ENCODE data around the gene ZBTB18.
A peak's percentile ranks its signal among the peaks of the same experiment; 100 is the strongest.

Gene ZBTB18

DNA sequence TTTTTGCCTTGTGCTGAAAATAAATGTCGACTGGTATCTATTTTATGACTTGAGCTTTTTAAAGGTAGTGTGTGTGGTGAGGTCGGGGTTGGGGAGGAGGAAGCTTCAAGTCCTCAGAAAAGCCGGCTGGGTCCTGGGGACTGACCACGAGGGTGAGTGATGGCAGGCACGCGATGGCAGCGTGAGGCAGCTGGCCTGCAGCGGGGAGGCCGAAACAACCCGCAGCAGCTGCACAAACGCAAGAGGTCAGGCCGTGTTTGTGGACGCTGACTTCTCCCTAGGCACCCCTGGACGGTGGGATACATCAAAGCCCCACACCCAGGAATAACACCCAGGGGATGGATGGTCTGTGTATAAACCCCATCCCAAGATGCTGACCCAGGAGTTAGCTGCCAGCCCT, 51.4 kb downstream of the ZBTB18 start:
- Histone ChIP-seq H3K27me3 (replicated peaks; ENCODE audit: control insufficient read depth, insufficient read depth, low read length) (peaks cover 29% of the 10 kb centered on the region), H3K4me1 (ENCODE audit: control insufficient read depth, insufficient read depth, low read length) (peaks cover 6% of the 10 kb centered on the region), H3K4me3 (ENCODE audit: low read length) (no peak overlapping the region), H3K9ac (ENCODE audit: low read length) (no peak overlapping the region), H3K36me3 (ENCODE audit: control insufficient read depth, insufficient read depth, low read length, severe bottlenecking) (no peaks in the 10 kb centered on the region), H3K9me3 (ENCODE audit: control insufficient read depth, low read length) (peaks cover 10% of the 10 kb centered on the region)
- DNase-seq (ENCODE audit: low read depth): no peak

DNA sequence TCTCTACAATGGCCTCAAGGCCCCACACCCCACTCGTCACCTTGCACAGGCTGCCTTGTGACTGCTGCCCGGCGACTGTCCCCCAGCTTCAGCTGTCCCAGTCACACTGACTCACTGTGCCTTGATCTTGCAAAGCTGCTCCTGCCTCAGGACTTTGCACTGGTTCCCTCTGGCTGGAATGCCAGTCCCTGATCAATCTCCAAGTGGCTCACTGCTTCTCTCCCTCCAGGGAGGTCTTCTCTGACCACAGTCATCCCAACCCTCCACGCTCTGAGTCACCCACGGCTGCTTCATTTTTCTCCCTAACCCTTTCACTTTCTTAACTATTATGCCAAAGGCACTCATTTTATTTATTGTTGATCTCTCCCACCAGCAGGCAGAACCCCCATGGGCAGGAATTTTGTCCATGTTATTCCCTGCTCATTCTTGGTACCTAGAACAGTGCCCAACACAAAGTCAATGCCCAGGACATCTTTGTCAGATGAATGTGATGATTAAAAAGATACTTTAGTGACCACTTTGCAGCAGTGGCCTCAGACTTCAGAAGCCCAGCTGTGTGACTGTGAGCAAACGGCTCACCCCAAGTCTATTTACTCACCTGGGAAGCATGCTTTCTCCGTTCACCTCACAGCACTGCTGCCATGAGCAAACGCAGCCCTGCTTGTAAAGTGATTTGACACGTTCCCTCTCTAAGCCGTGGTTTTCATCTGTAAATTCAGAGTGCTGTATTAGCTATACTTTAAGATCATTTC, 53.4 kb downstream of the ZBTB18 start:
- Histone ChIP-seq H3K9ac (ENCODE audit: low read length) (no peak overlapping the region), H3K4me1 (ENCODE audit: control insufficient read depth, insufficient read depth, low read length) (peaks cover 6% of the 10 kb centered on the region), H3K27me3 (replicated peaks; ENCODE audit: control insufficient read depth, insufficient read depth, low read length) (peaks cover 19% of the 10 kb centered on the region), H3K9me3 (ENCODE audit: control insufficient read depth, low read length) (peaks cover 2% of the 10 kb centered on the region), H3K4me3 (ENCODE audit: low read length) (peak overlapping the region; percentile 3), H3K36me3 (ENCODE audit: control insufficient read depth, insufficient read depth, low read length, severe bottlenecking) (no peaks in the 10 kb centered on the region)
- peak; percentile 90 for DNase-seq (ENCODE audit: low read depth)

DNA sequence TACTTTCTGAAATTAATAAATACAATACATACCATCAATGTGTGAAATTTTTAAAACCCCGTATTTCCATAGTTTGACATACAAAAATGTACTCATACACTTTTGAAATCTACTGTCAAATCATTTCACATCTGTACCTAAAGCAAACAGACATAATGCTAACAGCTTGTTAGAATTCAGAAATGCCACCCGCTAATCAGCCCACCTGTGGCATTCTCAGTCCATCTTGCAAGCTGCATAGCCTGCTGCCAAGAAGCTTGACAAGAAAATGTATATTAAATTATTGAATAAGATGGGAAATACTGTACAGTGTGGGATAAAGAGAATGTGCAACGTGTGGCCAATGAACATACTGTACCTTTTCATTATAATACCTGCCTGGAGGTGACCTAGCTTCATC, 55.1 kb downstream of the ZBTB18 start:
- peaks cover 15% of the 10 kb centered on the region for H3K27me3 ChIP-seq (replicated peaks; ENCODE audit: control insufficient read depth, insufficient read depth, low read length)
- no peaks in the 10 kb centered on the region for H3K36me3 ChIP-seq (ENCODE audit: control insufficient read depth, insufficient read depth, low read length, severe bottlenecking)
- H3K9me3 ChIP-seq (ENCODE audit: control insufficient read depth, low read length): no peaks in the 10 kb centered on the region
- DNase-seq (ENCODE audit: low read depth): no peak
- no peak overlapping the region for H3K9ac ChIP-seq (ENCODE audit: low read length)
- H3K4me1 ChIP-seq (ENCODE audit: control insufficient read depth, insufficient read depth, low read length): peaks cover 6% of the 10 kb centered on the region
- no peak overlapping the region for H3K4me3 ChIP-seq (ENCODE audit: low read length)
